NCI-H2196 treated with DMSO at 0.1 percent for 48 hours (cell line): ENCODE measurements around the gene PNPLA2.

Source experiments
- DNase-seq: peaks from one replicate; lab custom pipeline; 2025; ENCODE audit not compliant: unreplicated experiment; lab: John Stamatoyannopoulos, UW

The PNPLA2 gene

DNA sequence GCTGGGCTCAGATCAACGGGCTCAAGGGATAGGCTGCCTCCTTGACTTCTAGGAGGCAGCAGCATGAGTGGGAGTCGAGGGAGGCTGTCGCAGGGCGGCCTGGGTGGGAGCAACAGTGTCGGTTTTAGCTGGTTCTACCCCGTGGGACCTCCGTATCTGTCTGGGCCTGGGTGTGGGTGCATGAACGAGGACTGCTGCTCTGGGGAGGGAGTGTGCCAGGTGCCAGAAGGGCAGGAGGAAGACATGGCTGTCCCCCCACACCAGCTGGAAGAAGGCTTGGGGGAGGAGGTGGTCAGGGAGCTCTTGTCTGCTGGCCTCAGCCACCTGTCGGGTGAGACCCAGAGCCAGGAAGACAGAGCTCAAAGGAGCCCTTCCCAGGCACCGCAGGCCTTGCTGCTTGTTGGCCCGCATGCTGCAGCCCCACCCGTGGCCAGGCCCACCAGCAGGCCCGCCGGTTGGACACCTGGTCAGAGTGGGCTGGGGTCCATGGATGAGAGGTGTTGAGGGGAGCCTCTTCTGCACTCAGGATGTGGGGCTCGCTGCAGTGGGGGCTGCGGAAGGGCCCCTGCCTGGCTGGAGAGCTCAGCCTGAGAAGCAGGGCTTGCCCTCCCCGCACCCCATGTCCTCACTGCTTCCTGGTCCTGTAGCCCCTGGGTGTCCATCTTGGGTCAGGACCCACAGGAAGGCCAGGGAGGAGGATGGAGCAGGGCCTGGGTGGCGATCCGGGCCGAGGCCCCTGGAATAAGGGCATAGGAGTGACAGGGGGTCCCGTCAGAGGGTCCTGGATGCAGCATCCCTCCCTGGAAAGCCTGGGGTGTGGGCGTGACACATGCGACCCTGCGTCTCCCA, 32.3 kb upstream of the PNPLA2 start:
- DNase-seq: no peak

DNA sequence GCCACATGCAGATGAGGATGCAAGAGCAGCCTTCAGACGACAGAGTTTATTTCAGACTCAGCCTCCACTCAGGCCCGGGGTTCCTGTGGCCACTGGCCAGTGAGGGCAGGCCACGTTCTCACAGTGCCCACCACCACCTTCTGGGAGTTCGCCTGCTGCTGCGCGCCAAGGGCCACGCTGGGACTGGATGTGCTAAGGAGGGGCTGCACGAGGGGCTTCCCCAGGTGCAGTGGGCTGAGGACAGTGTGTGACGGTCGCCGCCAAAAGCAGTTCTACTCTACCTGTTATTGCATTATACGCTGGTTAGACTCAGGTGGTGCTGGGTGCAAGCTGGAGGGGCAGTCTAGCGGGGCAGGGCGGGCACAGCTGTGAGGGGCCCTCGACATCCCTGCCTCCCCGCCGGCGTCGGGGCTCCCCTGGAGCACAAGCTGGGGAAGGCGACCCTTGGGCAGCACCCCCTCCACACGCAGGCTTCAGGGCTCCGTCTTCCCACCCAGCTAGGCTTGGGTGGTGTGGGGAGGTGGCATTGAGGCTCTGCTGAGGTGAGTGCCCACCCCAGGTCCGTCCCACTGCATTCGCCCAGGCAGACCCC, 31.5 kb upstream of the PNPLA2 start:
- DNase-seq: no peak

DNA sequence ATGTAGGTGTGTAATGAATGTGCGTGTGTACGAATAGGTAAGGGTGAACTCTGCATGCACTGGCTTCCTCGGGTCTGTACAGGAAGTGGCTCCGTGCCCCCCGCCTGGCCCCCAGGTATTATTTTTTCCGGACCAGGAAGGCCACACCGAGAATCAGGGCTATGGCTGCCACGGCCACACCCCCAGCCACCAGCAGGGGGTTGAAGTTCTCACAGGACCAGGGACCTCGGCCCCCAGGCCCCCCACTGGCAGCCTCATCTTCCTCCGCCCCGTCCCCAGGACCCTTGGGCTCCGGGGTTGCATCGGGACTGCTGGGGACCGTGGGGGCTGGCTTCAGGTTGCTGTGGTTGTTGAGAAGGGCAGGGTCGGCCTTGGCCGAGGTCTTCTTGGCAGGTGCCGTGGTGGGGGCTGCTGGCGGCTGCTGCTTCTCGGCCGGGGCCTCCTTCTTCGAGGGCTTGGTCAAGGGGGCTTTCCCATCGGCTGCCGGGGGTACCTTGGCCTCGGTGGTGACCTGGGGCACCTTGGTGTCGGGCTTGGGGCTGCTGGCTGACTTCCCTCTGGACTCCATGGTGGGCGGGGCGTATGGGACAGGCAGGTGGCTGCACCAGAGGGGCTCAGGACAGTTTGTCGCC, 30.6 kb upstream of the PNPLA2 start:
- DNase-seq: no peak

DNA sequence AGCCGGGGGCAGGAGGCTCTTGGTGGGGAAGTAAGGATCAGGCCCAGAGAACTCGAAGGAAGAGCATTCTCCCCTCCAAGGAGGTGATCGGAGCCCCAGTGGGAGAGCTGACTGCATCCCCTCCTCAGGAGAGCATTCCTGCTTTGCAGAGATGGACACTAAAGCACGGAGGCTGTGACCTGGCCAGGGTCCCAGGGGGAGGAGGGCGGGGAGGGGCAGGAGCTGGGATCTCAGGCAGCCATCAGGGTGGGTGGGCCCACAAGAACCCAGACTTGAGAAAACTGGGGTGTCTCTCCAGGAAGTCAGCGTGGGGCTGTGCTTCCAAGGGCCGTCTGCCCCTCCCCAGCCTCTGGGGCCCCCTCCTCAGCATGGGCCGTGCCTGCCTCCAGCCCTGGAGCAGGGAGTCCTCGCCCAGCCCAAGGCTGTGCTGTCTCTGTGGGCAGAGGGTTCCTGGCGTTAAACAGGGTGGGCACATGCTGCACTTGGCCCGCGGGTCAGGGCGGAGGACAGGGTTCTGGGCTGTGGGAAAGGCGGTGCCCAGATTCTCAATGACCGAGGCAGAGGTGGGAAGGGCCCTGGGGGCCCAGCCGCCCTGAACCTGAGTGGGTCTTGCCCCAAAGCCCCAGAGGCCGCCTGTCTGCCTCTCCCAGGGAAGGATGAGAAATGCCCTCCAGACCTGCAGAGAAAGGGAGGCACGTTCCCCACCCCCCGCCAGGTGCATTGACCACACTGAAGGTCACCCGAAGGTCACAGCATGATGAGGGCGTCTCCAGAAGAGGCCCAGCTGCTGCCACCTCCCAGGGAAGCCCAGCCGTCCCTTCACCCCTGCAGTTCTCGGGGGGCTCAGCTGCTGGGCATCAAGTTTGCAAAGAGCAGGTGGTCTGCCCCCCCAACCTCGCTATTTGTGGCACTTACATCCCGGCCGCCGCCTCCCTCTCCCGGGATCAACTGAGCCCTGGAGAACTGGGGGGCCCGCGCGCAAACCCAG, 29.5 kb upstream of the PNPLA2 start:
- DNase-seq: no peak

DNA sequence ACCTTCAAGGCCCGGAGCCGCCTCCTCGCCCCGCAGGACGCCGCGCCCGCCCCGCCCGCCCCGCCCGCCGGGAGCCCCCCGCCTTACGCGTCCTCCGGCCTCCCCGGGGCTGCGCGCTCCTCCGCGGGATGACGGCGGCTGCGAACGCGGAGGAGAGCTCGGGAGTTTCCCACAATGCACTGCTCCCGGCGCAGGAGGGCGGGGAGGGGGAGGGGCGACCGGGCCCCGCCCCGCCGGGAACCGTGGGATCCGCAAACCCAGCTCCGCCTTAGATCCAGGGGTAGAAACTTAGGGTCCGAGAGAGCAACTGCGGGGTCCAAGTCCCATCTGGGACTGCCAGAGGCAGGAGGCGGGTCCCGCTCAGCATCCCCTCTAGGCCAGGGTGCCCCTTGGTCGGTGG, 28.8 kb upstream of the PNPLA2 start, which contains the start of gene CEND1:
TSS of gene CEND1 (minus strand) at position 148 of the 400 bp plus-strand sequence. CDS start 1,514 bp downstream, outside the sequence.
- DNase-seq: no peak

DNA sequence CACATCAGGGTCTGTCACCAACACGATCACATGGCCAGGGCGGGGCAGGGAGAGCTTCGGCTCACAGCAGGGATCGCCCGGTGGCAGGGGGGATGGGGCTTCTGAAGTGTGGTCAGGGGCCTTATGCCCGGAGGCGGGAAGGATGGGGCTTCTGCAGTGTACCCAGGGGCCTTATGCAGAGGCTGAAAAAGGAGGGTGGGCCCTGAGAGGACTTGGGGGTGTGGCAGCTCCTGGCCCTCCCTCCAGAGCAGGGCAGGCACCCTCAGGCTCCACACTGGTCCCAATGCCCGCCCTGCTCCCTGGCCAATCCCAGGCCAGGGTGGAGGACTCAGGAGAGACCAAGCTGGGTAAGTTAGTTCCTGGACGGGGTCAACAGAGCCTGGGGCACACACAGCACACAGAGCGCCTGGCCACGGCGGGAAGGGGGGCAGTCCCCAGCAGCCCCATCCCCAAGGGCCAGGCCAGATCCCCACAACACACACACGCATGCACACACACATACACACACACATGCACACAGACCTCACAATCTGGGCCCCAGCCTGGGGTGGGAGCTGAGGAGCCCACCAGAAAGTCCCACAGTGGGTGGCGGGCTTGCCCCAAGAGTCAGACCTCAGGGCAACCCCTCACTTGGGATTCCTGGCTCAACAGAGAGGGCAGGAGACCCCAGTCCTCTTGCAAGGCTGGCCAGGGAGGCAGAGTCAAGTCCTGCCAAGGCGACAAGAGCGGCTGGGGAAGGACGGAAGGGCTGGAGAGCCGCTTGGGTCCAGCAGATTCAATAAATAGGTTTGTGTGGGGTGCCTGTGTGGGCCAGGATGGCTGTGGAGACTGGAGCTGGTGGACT, 27.8 kb upstream of the PNPLA2 start:
- no peak for DNase-seq

DNA sequence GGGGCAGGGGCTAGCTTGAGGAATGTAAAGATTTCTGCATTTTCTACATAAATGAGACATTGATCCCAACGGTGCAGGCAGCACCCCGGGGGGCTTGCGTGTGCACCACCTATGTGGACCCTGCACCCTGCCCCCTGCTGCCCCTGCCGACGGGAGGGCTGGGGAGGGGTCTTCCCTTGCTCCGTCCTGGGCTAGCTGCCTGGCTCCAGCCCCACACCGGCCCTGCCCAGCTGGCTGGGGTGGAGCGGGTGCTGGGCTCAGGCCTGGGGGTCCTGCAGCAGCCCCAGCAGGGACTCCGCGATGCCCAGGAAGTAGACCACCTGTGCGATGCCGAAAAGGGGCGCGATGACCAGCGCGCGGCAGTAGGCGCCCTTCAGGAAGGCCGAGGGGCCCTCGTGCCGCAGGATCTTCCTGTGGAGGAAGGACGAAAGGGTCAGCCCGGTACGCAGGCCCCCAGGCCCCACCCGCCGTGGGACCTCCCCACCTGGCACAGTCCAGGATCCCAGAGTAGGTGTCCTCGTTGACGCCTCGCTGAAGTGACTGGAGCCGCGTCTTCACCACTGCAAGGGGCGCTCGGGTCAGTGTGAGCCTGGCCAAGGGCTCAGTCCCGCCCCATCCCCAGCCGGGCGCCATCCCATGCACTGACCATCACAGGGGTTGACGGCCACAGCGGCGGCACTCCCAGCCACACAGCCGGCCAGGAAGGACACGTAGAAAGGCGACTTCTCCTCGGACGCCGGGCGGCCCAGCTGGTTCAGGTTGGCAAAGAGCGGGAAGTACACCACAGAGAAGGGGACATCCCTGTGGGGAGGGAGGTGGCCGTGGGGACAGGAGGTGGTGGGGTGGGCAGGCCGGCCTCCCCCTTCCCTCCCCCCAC, 26.8 kb upstream of the PNPLA2 start:
- DNase-seq: no peak

DNA sequence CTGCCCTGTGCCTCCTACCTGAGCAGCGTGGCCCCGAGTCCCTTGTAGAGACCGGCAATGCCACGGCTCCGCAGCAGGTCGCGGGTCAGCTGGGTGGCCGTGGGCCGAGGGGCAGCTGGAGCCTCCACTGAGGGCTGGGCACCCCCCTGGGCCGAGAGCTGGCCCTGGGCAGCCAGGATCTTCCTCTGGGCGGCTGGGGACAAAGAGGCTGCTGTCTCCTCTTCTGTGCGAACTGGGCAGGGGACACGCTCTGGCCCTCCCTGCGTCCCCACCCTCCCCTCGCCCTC, 26.2 kb upstream of the PNPLA2 start:
- DNase-seq: no peak

DNA sequence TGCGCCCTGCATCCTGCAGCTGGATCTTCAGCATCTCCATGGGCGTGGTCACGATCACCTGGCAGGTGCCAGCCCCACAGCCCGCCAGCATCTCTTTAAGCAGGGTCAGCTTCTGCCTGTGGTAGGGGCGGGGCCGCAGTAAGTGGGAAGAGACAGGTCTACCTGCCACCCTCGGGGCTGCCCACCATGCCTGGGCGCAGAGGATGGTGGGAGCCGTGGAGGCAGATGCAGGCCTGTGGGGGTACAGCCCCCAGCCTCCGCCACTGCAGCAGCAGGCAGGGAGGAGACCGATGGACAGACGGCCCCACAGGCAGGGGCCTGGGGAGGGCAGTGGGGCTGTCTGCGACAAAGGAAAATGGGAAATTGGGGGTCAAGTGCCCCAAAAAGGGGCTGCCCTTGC, 25.8 kb upstream of the PNPLA2 start:
- no peak for DNase-seq

DNA sequence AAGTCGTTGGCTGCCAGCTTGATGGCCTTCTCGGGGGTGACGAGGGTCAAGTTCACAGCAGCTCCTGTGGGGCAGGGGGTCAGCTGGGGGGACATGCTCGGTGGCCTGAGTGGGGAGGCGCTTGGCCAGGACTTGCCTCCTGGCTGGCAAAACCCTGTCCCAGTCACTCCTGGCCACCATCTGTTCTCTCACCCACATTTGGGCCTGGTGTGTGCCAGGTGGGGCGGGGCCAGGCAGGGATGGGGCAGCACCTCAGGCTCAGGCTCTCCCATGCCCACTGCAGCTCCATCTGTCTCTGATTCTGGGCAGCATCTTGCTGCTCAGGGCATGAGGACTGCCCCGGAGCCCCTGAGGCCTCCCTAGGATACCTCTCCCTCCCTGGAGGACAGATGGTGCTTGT, 25.2 kb upstream of the PNPLA2 start:
- no peak for DNase-seq

DNA sequence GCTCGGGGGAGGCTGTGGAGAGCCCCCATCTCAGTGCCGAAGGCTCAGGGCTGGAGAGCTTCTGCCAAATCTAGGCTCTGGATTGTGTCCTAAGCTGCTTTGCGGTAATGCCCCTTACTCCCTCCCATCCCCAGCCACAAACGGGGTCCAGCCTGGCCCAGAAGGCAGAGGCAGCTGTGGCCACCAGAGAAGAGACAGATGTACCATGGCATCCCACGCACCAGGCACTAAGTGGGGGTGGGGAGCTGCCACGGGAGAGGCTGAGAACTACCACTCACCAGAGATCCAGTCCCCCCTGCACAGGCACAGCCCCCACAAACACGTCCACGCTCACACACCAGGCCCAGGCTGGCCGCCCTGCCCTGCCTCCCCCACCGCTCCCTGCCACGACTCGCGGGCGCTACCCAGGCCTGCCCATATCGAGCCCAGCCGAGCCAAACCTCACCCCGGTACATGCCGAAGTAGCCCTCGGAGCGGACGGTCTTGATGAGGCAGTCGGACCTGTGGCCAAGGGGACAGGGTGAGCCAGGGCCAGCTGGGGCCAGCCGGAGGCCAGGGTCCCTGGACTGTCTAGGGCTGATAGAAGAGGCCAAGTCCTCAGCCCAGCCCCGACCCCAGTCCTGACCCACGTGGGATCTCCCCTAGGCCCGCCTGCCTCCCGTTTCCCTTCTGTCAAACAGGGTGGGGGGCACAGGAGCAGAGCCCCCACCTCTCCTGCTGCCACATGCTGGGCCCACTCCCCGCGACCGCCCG, 24.5 kb upstream of the PNPLA2 start:
- DNase-seq: no peak

DNA sequence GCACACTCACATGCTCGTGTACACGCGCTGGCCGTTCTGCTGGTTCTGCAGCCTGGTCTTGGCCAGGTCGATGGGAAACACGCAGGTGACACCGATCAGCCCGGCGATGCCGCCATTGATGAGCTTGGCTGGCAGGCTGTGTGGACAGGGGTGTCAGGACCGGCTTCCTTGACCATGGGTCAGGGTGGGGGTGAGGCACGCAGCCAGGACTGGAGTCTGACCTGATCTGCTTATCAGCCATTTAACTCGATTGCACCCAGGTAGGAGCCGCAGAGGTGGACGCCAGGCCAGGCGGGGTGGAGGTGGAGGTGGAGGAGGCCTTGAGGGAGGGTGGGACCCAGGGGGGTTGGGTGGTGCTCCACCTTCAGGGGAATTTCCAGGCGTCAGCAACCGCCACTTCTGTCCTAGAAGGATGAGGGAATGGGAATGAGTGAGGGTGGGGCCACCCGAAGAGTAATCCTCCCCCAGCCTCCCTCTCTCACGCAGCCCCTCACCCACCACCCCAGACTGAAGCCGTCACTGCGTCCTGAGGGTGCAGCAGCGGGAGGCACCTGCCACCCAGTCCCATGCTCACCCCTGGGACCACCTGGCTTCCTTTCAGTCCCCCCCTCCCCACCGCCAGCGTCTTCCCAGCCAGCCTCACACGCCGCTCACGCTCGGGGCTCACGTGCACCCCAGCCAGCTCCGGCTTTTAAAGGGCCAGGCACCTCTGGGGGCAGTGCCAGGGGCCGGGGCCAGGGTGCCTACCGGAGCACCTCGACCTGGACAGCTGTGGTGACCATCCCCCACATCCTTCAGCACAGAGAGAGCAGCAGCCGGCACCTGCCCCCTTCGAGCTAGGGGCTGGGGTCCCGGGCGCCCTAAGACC, 23.7 kb upstream of the PNPLA2 start:
- DNase-seq: peak; percentile 40

DNA sequence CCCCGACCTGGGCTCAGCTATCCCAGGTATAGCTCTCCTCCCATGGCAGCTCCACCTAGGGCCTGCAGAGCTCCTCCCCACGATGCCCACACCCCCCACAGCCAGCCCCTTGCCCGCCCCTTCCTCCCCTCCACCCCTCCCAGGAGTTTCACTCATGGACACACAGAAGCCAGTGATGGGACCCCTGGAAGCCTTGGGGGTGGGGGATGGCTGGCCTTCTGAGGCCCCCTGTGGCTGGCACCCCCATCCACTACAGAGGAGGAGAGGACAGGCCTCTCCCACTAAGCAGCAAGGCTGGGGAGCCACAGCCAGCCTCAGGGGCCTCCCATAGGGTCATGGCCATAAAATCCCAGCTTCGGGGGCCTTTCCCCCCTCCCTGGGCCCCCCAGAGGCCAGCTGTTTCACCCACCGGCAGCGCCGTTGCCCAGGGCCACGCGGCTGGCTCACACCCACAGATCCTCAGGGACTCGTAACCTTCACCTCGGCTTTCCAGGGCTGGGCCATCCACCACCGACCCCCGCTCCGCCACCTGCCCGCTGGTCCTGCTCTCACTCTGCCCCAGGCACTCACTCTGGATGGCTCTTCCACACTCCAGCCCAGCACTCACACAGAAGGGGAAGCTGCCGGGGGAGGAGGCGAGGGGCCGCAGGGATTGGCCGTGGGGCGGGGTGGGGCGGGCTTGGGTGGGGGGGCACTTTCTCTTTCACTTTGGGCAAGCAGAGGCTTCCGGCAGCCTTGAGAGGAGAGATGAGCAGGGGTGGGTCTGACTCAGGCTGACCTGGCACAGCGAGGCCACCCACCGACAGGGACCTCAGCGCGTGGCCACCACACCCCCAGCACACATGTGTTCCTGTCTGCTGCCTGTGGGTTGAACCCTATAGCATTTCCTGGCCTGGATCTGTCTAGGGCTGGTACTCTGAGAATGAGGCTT, 22.8 kb upstream of the PNPLA2 start:
- peak; percentile 79 for DNase-seq

DNA sequence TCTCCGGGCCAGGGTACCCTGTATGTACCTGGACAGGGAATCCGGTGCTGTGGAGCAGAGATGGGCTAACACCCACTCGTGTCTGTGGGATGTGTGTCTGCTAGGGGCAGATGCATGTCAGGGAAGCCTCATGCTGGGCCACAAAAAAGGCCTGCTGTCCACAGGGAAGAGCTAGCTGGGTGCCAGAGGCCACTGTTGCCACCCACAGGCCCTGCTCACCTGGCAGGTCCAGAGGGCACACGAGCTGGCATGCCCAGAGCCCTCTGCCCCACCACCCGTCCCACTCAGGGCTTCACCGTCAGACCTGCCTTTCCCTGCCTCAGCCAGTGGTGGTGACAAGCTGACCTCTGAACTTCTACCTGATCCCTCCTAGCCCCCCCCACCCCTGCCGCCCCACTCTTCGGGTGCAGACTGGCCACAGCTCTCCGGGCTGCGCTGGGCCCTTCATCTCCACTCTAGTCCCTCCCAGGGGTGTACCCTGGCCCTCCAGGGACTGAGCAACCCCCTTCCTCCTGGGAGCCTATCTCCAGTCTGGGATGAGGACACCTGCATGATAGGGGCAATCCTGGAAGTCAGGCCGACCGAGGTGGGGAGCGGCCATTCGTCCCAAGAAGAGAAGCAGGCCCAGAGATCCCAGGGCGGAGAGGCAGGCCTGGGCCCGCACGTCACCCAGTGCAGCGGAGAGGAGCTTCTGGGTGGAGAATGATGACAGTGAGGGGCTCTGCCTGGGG, 22.0 kb upstream of the PNPLA2 start:
- DNase-seq: no peak

DNA sequence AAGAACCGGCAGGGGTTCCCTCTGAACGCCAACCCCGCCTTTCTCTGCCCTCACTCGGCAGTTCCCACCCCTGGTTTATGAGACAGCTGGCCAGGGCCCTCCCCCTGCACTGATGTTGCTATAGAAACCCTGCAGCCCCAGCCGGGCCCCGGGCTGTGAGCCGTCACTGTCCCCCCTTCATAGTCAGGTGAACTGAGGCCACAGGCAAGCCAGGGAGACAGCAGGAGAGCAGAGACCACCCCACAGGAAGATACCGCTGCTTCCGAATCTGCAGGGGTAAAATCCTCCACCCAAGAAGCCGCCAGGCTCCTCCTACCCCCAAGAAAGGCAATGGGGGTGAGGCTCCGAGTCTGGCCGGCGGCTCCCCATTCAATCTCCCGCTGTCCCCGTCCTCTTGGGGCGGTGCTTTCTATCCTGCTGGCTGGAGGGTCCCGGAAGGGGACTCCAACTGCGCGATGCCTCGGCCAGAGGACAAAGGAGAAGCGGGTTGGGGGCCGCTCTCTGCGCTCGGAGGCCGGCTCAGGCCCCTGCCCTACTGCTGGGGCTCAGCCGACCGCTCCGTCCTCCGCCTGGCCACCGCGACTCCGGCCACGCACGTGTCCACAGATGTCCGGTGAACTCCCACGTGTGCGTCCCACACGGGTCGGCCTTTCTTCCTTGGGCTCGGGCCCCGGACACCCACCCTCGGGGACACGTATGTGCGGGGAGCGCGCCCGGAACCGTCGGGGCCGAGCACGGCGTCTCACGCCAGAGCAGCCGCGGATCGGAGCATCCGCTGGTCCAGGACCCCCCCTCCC, 21.2 kb upstream of the PNPLA2 start:
- peak; percentile 64 for DNase-seq
